Upper lobe of left lung (tissue), 6 donors: ENCODE measurements around the gene IL36B. TPM values are rescaled to one million over a fixed set of nuclear protein-coding genes. Genes with fewer than 3 reads are reported as not detected.

ENCODE experiments used
- ATAC-seq, 2 donors: fragments of 200-7000 bp; cut with Tn5 transposase; one replicate each; pipeline ENCODE4 v1.9.1; 2022; ENCODE audit warnings: mild to moderate bottlenecking in 2 of 2, moderate library complexity in 2 of 2; ENCODE audit not compliant: low FRiP score in 2 of 2
- DNase-seq, 2 donors: peaks; one replicate each; pipeline ENCODE4 v3.0.0-alpha.2; 2019 to 2020
- H3K27ac ChIP-seq, 4 donors: fragments of 200-600 bp; sonication (generic); one replicate each; pipeline ENCODE4 v1.5.1; 2016 to 2019
- H3K27me3 ChIP-seq, 4 donors: fragments of 200-600 bp; sonication (generic); one replicate each; pipeline ENCODE4 v1.5.1; 2017 to 2019
- H3K36me3 ChIP-seq, 4 donors: fragments of 200-600 bp; sonication (generic); one replicate each; pipeline ENCODE4 v1.5.1; 2016 to 2019
- H3K4me1 ChIP-seq, 4 donors: fragments of 200-600 bp; sonication (generic); one replicate each; pipeline ENCODE4 v1.5.1; 2018 to 2019
- H3K4me3 ChIP-seq, 4 donors: fragments of 200-600 bp; sonication (generic); one replicate each; pipeline ENCODE4 v1.5.1; 2017 to 2019; ENCODE audit warnings: mild to moderate bottlenecking in 2 of 4, moderate library complexity in 1 of 4
- H3K9me3 ChIP-seq, 4 donors: fragments of 200-600 bp; sonication (generic); one replicate each; pipeline ENCODE4 v1.5.1; 2018 to 2019
- EP300 ChIP-seq, 4 donors: sonication (generic); formaldehyde crosslinking; IDR thresholded peaks; one replicate each; pipeline ENCODE4 v1.5.1; 2017; ENCODE audit warnings: antibody characterized with exemption in 4 of 4, control low read depth in 2 of 4
- POLR2A ChIP-seq, 4 donors: fragments of 450-650 bp; IDR thresholded peaks; one replicate each; pipeline ENCODE4 v1.5.1; 2016 to 2017; ENCODE audit warnings: antibody characterized with exemption in 4 of 4, mild to moderate bottlenecking in 2 of 4
- POLR2AphosphoS5 ChIP-seq, 2 donors: sonication (generic); formaldehyde crosslinking; IDR thresholded peaks; one replicate each; pipeline ENCODE4 v1.5.1; 2017; ENCODE audit warnings: antibody characterized with exemption in 2 of 2
- WGBS, 2 donors: methylation state at CpG; one replicate each; pipeline ENCODE4 v1.1.5; 2017 to 2018; 5-methylcytosine and 5-hydroxymethylcytosine counted together
- total RNA-seq, 6 donors: library from RNA; depleted of rRNA in 4 of 6; stranded (reverse); fragments of >200 nt in 4 of 6; gene quantifications; one replicate each; pipeline versions ENCODE4 v1.1.0 to v1.2.1, GENCODE V29; 2016 to 2021
- TF ChIP-seq, protein P1 (sequence below), 6 experiments: fragments of 450-650 bp in 4 of 6; fragments of 200-600 bp in 2 of 6; sonication (generic) in 2 of 6; IDR thresholded peaks; one replicate each; pipeline ENCODE4 v1.5.1; 2016 to 2019; ENCODE audit warnings: antibody characterized with exemption in 6 of 6
- donor health status: DM: no; HTN: no; CAD: no; lungs with moderate emphysema.
- donor health status: DM: no; HTN: yes; CAD: no; lungs with severe emphysema.

Gene IL36B
- total RNA-seq, 6 donors from 2014 or later, result not detected

DNA sequence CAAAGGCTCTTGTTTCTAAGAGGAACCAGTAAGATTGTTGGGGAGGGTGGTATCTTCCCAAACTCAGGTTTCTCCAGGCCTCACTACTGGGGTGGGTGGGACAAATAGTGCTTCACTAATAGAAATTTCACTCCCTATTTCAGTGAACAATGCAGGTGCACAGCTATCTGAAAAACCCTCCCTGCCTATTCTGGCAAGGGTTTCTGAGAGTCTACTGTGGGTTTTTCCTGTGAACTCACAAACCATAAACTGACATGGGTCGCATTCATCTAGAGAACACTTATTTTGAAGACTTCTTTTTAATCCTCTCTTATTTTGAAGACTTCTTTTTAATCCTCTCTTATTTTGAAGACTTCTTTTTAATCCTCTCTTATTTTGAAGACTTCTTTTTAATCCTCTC is 43.0 kb downstream of the IL36B start:
- 68 to 93% methylated on average over 1 of the region's 1 CpG for WGBS, 2 donors
- DNase-seq, result no peak

DNA sequence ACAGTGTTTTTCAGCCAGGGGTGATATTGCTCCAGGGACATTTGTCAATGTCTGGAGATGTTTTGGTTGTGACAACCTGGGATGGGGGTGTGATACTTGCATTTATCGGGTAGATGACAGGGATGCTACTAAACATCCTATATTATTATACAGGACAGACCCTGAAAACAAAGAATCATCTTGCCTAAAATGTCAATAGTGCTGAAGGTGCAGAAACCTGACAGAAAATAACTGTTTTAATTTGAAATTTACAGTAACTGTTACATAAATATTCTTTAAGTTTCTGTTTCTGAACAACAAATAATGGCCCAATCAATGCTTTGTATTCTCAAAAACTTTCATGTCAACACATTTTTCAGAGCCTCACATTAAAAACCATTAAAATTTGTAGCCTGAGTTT is 45.4 kb downstream of the IL36B start:
- TF ChIP-seq POLR2AphosphoS5 (IDR thresholded peaks at IDR 0.05) (no peak), POLR2A (IDR thresholded peaks at IDR 0.05) (no peak), EP300 (IDR thresholded peaks at IDR 0.05) (no peak)
- TF ChIP-seq, protein P1, sequence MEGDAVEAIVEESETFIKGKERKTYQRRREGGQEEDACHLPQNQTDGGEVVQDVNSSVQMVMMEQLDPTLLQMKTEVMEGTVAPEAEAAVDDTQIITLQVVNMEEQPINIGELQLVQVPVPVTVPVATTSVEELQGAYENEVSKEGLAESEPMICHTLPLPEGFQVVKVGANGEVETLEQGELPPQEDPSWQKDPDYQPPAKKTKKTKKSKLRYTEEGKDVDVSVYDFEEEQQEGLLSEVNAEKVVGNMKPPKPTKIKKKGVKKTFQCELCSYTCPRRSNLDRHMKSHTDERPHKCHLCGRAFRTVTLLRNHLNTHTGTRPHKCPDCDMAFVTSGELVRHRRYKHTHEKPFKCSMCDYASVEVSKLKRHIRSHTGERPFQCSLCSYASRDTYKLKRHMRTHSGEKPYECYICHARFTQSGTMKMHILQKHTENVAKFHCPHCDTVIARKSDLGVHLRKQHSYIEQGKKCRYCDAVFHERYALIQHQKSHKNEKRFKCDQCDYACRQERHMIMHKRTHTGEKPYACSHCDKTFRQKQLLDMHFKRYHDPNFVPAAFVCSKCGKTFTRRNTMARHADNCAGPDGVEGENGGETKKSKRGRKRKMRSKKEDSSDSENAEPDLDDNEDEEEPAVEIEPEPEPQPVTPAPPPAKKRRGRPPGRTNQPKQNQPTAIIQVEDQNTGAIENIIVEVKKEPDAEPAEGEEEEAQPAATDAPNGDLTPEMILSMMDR (IDR thresholded peaks at IDR 0.05), result no peak
- WGBS, 2 donors, result 69 to 79% methylated on average over 1 of the region's 1 CpG
- Histone ChIP-seq H3K27me3 (no peaks in the 10 kb centered on the region), H3K9me3 (no peaks in the 10 kb centered on the region), H3K4me1 (no peaks in the 10 kb centered on the region), H3K36me3 (no peaks in the 10 kb centered on the region), H3K4me3 (no peak overlapping the region), H3K27ac (no peak overlapping the region)
- ATAC-seq, result no peak
- DNase-seq, result no peak

More for the DNA sequence above, 43.0 kb downstream of the IL36B start:
- TF ChIP-seq, protein P1 (IDR thresholded peaks at IDR 0.05), result no peak
- TF ChIP-seq POLR2AphosphoS5 (IDR thresholded peaks at IDR 0.05), result no peak
- TF ChIP-seq EP300 (IDR thresholded peaks at IDR 0.05), result no peak
- TF ChIP-seq POLR2A (IDR thresholded peaks at IDR 0.05), result no peak
- Histone ChIP-seq H3K27ac (no peak overlapping the region), H3K4me1 (no peaks in the 10 kb centered on the region), H3K27me3 (no peaks in the 10 kb centered on the region), H3K36me3 (no peaks in the 10 kb centered on the region), H3K4me3 (no peak overlapping the region), H3K9me3 (no peaks in the 10 kb centered on the region)
- ATAC-seq, result no peak

DNA sequence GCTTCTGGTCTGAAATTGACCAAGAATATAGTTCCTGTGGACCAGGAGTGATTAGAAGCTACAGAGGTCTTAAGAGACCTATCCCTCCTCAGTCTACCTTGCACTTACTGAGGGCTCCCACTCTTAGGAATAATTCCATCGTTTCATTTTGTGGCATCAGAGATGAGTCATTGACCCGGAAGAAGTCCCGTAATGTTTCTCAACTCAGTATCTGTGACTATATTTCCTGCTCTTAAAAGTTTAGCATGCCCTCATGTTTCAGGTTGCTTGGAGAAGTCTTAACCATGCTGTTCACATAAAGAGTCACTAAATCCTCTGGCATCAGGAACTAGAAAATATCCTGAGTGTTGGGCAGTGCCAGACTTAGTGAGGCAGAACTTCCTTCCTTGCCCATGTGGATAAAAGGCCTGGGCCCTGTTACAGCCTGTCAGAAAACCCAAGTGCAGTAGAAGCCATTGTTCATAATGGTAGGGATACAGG is 47.6 kb downstream of the IL36B start, which contains the start of gene IL36A:
IL36A (plus strand) TSS at position 430 of the 480 bp plus-strand sequence. CDS start 413 bp downstream, outside the sequence.
- ATAC-seq (no peak), DNase-seq (no peak)
- Histone ChIP-seq H3K27ac (no peak within 1 kb of the TSS), H3K4me3 (no peak within 1 kb of the TSS), H3K36me3 (no peaks in the 10 kb centered on the region), H3K27me3 (no peaks in the 10 kb centered on the region), H3K9me3 (peaks cover under 1 to 13% (median 8%) of the 10 kb centered on the region in 4 donors), H3K4me1 (no peaks in the 10 kb centered on the region)
- TF ChIP-seq EP300 (IDR thresholded peaks at IDR 0.05), result no peak
- TF ChIP-seq, protein P1 (IDR thresholded peaks at IDR 0.05), result no peak
- TF ChIP-seq POLR2A (IDR thresholded peaks at IDR 0.05), result no peak
- no peak for TF ChIP-seq POLR2AphosphoS5 (IDR thresholded peaks at IDR 0.05)
- WGBS, 2 donors, result 76 to 87% methylated on average over 3 of the region's 3 CpGs

DNA sequence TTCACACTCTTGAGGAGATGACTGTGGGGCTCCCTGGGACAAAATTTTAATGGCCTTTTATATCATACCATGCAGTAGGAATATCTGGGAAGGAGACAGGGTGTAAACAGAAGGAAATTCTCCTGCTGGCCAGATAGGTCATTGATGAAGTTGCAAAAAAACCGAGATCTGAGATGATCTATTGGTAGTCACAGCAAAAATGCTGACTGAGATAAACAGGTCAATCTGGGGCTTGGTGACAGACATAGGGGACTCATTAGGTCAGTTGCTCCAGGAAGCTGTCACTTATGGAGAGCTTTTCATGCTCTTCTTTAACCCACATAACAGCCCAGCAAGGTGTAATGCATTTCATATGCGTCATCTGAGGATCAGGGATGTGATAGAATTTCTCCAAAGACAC is 50.0 kb downstream of the IL36B start:
- peaks cover 3 to 16% (median 14%) of the 10 kb centered on the region in 4 donors for H3K9me3 ChIP-seq
- 77 to 83% methylated on average over 2 of the region's 2 CpGs for WGBS, 2 donors
- no peaks in the 10 kb centered on the region for H3K4me1 ChIP-seq
- H3K27me3 ChIP-seq, result no peaks in the 10 kb centered on the region
- H3K36me3 ChIP-seq, result no peaks in the 10 kb centered on the region
- DNase-seq (no peak), ATAC-seq (no peak)
- H3K27ac ChIP-seq, result no peak overlapping the region
- no peak for TF ChIP-seq POLR2A (IDR thresholded peaks at IDR 0.05)
- TF ChIP-seq POLR2AphosphoS5 (IDR thresholded peaks at IDR 0.05), result no peak
- no peak overlapping the region for H3K4me3 ChIP-seq

DNA sequence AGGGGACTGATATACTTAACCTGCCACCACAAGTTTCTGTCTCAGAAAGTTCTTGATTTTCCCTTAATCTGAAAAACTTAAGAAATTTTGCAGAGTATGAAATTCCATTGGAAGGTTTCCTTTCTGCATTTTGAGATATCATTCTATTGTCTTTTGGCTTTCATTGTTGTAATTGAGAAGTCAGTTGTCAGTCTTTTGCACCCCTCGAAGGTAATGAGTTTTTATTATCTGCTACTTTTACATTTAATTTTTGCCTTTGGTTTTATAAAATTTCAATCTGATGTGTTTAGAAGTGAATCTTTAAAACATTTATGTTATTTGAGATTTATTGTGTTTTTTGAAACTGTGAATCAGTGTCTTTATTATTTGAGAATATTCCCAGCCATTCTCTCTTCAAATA is 52.2 kb downstream of the IL36B start:
- TF ChIP-seq POLR2AphosphoS5 (IDR thresholded peaks at IDR 0.05), result no peak
- TF ChIP-seq POLR2A (IDR thresholded peaks at IDR 0.05), result no peak
- TF ChIP-seq EP300 (IDR thresholded peaks at IDR 0.05), result no peak
- TF ChIP-seq, protein P1 (IDR thresholded peaks at IDR 0.05), result no peak
- Histone ChIP-seq H3K36me3 (no peaks in the 10 kb centered on the region), H3K27ac (no peak overlapping the region), H3K27me3 (no peaks in the 10 kb centered on the region), H3K4me1 (no peaks in the 10 kb centered on the region), H3K9me3 (peaks cover 3 to 16% (median 14%) of the 10 kb centered on the region in 4 donors), H3K4me3 (no peak overlapping the region)
- DNase-seq (no peak), ATAC-seq (no peak)
- 86% methylated on average over 1 of the region's 1 CpG for WGBS, 2 donors
